K562 (cell line): ENCODE data around the gene PRR15. TPM values are rescaled to one million over a fixed set of nuclear protein-coding genes. Genes with fewer than 3 reads are reported as not detected.

Experiments used
- ATAC-seq: fragments of 200-7000 bp; cut with Tn5 transposase; 3 replicates; pipeline ENCODE4 v1.9.1; 2020; ENCODE audit warnings: moderate library complexity
- BruUV-seq: library from RNA; stranded (reverse); fragments of 400-500 nt; replicated peaks from 2 replicates; lab custom pipeline; 2021; lab: Mats Ljungman, UMichigan
- CTCF ChIA-PET: fragments of 300-600 bp; formaldehyde crosslinking; extraction: SDS; loops from one replicate; lab custom pipeline; 2021; ENCODE audit warnings: low intra/inter-chr PET ratio; lab: Yijun Ruan, JAX
- POLR2A ChIA-PET: fragments of 300-600, 350-650 bp; sonication (Branson Sonifier 250); formaldehyde crosslinking; extraction: SDS; loops from one replicate; lab custom pipeline; 2021; ENCODE audit warnings: antibody characterized with exemption, inconsistent platforms; lab: Yijun Ruan, JAX
- DNase-seq, 4 experiments: peaks; one replicate each; pipeline versions ENCODE4 v3.0.0 to v3.0.0-alpha.2; 2011 to 2018; ENCODE audit warnings: low spot score in 3 of 4, mixed read lengths in 3 of 4; ENCODE audit errors: extremely low read depth in 1 of 4
- FAIRE-seq: peaks from 2 replicates; lab custom pipeline; 2011; peaks lifted over from hg19 to GRCh38; lab: Jason Lieb, UNC
- H2AFZ ChIP-seq: 2 replicates; pipeline ENCODE4 v1.6.0; 2011; ENCODE audit warnings: low read depth, low read length, control low read depth, inconsistent platforms
- H3K27ac ChIP-seq: fragments of 200-600 bp; 3 replicates; pipeline ENCODE4 v1.8.0; 2011; ENCODE audit warnings: low read depth, mild to moderate bottlenecking, control low read depth, inconsistent platforms, low read length, moderate library complexity, mixed read lengths; ENCODE audit errors: extremely low read depth
- H3K27me3 ChIP-seq, 2 experiments: fragments of 300-600 bp in 1 of 2; 2 replicates in 1 of 2; 3 replicates in 1 of 2; pipeline versions ENCODE4 v1.6.0 to v1.8.0; 2011; ENCODE audit warnings: inconsistent platforms in 2 of 2, low read length in 2 of 2, mild to moderate bottlenecking in 1 of 2, mixed read lengths in 1 of 2, moderate library complexity in 1 of 2; ENCODE audit not compliant: control insufficient read depth in 2 of 2, insufficient read depth in 2 of 2
- H3K36me3 ChIP-seq: fragments of 300-600 bp; 3 replicates; pipeline ENCODE4 v1.8.0; 2011; ENCODE audit warnings: mild to moderate bottlenecking, low read length, inconsistent platforms; ENCODE audit not compliant: control insufficient read depth, insufficient read depth
- H3K4me1 ChIP-seq, 2 experiments: fragments of 200-600 bp in 1 of 2; replicated peaks in 1 of 2; 2 replicates in 1 of 2; 3 replicates in 1 of 2; pipeline versions ENCODE4 v1.5.1 to v1.8.0; 2011; ENCODE audit warnings: inconsistent platforms in 2 of 2, low read length in 2 of 2, mild to moderate bottlenecking in 1 of 2, mixed read lengths in 1 of 2, moderate library complexity in 1 of 2; ENCODE audit not compliant: control insufficient read depth in 2 of 2, insufficient read depth in 2 of 2
- H3K4me2 ChIP-seq: 2 replicates; pipeline ENCODE4 v1.6.1; 2011; ENCODE audit warnings: low read length, control low read depth, inconsistent platforms, mixed read lengths; ENCODE audit not compliant: insufficient read depth
- H3K4me3 ChIP-seq: fragments of 200-600 bp; sonication (generic), shearing (Covaris generic); 2 replicates; pipeline ENCODE4 v1.5.1; 2016; ENCODE audit warnings: control low read depth, inconsistent platforms
- H3K79me2 ChIP-seq: fragments of 200-600 bp; 3 replicates; pipeline ENCODE4 v1.8.0; 2011; ENCODE audit warnings: low read length, inconsistent platforms; ENCODE audit not compliant: control insufficient read depth, insufficient read depth
- H3K9ac ChIP-seq, 2 experiments: 2 replicates each; pipeline versions ENCODE4 v1.6.0 to v1.6.1; 2011; ENCODE audit warnings: low read depth in 2 of 2, low read length in 2 of 2, control low read depth in 1 of 2, inconsistent platforms in 1 of 2, mild to moderate bottlenecking in 1 of 2, mixed read lengths in 1 of 2; ENCODE audit not compliant: insufficient read depth in 1 of 2
- H3K9me1 ChIP-seq: one replicate; pipeline ENCODE4 v1.6.0; 2011; ENCODE audit warnings: inconsistent platforms, mild to moderate bottlenecking, low read length, moderate library complexity; ENCODE audit not compliant: control insufficient read depth, insufficient read depth
- H3K9me3 ChIP-seq: replicated peaks from 2 replicates; pipeline ENCODE4 v1.5.1; 2011; ENCODE audit warnings: low read depth, low read length, inconsistent platforms; ENCODE audit not compliant: control insufficient read depth, insufficient read depth
- H4K20me1 ChIP-seq: replicated peaks from 2 replicates; pipeline ENCODE4 v1.6.1; 2011; ENCODE audit warnings: low read length, inconsistent platforms, mixed read lengths; ENCODE audit not compliant: control insufficient read depth, insufficient read depth
- CEBPG ChIP-seq, 3 experiments: fragments of 200-800 bp in 1 of 3; sonication (Bioruptor generic) in 1 of 3; sonication (generic) in 1 of 3; formaldehyde crosslinking in 1 of 3; IDR thresholded peaks in 2 of 3; conservative IDR thresholded peaks in 1 of 3; 2 replicates each; pipeline versions ENCODE4 v1.6.1 to v1.8.0; 2016 to 2022; ENCODE audit warnings: missing compliant biosample characterization in 2 of 3, missing genetic modification characterization in 2 of 3, mild to moderate bottlenecking in 1 of 3, missing genetic modification reagents in 1 of 3
- DIDO1 ChIP-seq: fragments of 450-650 bp; IDR thresholded peaks from 2 replicates; pipeline ENCODE4 v1.6.1; 2016; ENCODE audit warnings: low read depth, missing biosample characterization, missing genetic modification characterization
- IRF9 ChIP-seq: fragments of 450-650 bp; IDR thresholded peaks from 2 replicates; pipeline ENCODE4 v1.6.1; 2016; ENCODE audit warnings: missing biosample characterization, missing genetic modification characterization
- KHSRP ChIP-seq: fragments of 450-650 bp; IDR thresholded peaks from 2 replicates; pipeline ENCODE4 v1.6.1; 2017
- KLF13 ChIP-seq: fragments of 450-650 bp; IDR thresholded peaks from 2 replicates; pipeline ENCODE4 v1.6.1; 2016; ENCODE audit warnings: missing genetic modification characterization, low read depth, mild to moderate bottlenecking, missing compliant biosample characterization, moderate library complexity, borderline replicate concordance
- MAFG ChIP-seq: fragments of 450-650 bp; conservative IDR thresholded peaks from 2 replicates; pipeline ENCODE4 v1.6.1; 2016; ENCODE audit warnings: missing genetic modification characterization, missing compliant biosample characterization
- MTA3 ChIP-seq: fragments of 450-650 bp; formaldehyde crosslinking; IDR thresholded peaks from 2 replicates; pipeline ENCODE4 v1.6.1; 2017; ENCODE audit warnings: mild to moderate bottlenecking, borderline replicate concordance
- NCOA4 ChIP-seq: fragments of 450-650 bp; IDR thresholded peaks from 2 replicates; pipeline ENCODE4 v1.6.1; 2018; ENCODE audit warnings: mild to moderate bottlenecking; ENCODE audit not compliant: partially characterized antibody
- PML ChIP-seq: IDR thresholded peaks from 2 replicates; pipeline ENCODE4 v1.6.1; 2012; ENCODE audit warnings: low read length, inconsistent platforms
- SP2 ChIP-seq: IDR thresholded peaks from 2 replicates; pipeline ENCODE4 v1.6.1; 2011; ENCODE audit warnings: mild to moderate bottlenecking, low read depth, low read length, moderate library complexity; ENCODE audit not compliant: poor library complexity, severe bottlenecking; ENCODE audit errors: extremely low read depth
- TCF3 ChIP-seq: sonication (generic); formaldehyde crosslinking; IDR thresholded peaks from 2 replicates; pipeline ENCODE4 v1.4.0; 2020; ENCODE audit warnings: mild to moderate bottlenecking, missing genetic modification reagents
- THRAP3 ChIP-seq: fragments of 450-650 bp; IDR thresholded peaks from 2 replicates; pipeline ENCODE4 v1.6.1; 2016; ENCODE audit warnings: mild to moderate bottlenecking, inconsistent platforms, borderline replicate concordance
- ZHX1 ChIP-seq: fragments of 150-350 bp; conservative IDR thresholded peaks from 2 replicates; pipeline ENCODE4 v1.6.1; 2014; ENCODE audit warnings: low read length
- ZNF134 ChIP-seq: fragments of 250-450 bp; sonication (Bioruptor Pico); conservative IDR thresholded peaks from 2 replicates; pipeline ENCODE4 v1.4.0; 2020
- ZNF586 ChIP-seq: fragments of 450-650 bp; formaldehyde crosslinking; conservative IDR thresholded peaks from 2 replicates; pipeline ENCODE4 v1.4.0; 2020; ENCODE audit warnings: mild to moderate bottlenecking, moderate library complexity
- WGBS: fragments of 100-300 bp; shearing (Covaris generic); methylation state at CpG from one replicate; pipeline ENCODE4 v1.1.6; 2016; ENCODE audit warnings: low coverage, mixed read lengths; ENCODE audit not compliant: insufficient coverage; ENCODE audit errors: missing lambda C conversion rate; 5-methylcytosine and 5-hydroxymethylcytosine counted together
- in situ Hi-C: fragments of 300-500 bp; cut with MboI; formaldehyde crosslinking; loops from 4 replicates; pipeline ENCODE4 v1.15.0; 2018; ENCODE audit warnings: inconsistent platforms, mixed read lengths
- intact Hi-C: fragments of 100-400 bp; cut with micrococcal nuclease; formaldehyde crosslinking; loops from 2 replicates; pipeline ENCODE4 v1.14.2; 2022
- polyA plus RNA-seq, 8 experiments: library from polyadenylated mRNA; depleted of rRNA in 4 of 8; stranded (reverse) in 5 of 8; unstranded in 3 of 8; fragments of >200 nt; fragmentation: Nextera tagmentation in 2 of 8; fragmentation: Illumina TruSeq in 1 of 8; extraction: Ambion mirVana in 2 of 8; extraction: Trizol in 1 of 8; gene quantifications; 2 replicates each; pipeline versions ENCODE4 v1.2.1 to v1.2.3, GENCODE V29; 2011 to 2014; ENCODE audit warnings: inconsistent platforms in 1 of 8, missing spikeins in 1 of 8
- total RNA-seq, 7 experiments: library from RNA; depleted of rRNA in 6 of 7; stranded (reverse); fragments of >200 nt in 6 of 7; fragmentation: Illumina TruSeq in 2 of 7; extraction: Trizol in 2 of 7; gene quantifications; 2 replicates each; pipeline versions ENCODE4 v1.2.1 to v1.2.3, GENCODE V29; 2011 to 2021; ENCODE audit warnings: low replicate concordance in 1 of 7

PRR15 gene
- total and polyA plus RNA-seq, 9 of the 15 experiments (the other 6 are each of a cell fraction or from before 2014, with no cell fraction given): not detected

GRCh38 chr7:29587195-29587808 lies 23.7 kb downstream of the PRR15 start:
- H2AFZ ChIP-seq: no peak overlapping the region
- no peaks in the 10 kb centered on the region for H4K20me1 ChIP-seq
- H3K9ac ChIP-seq: no peak overlapping the region
- ChIA-PET POLR2A (no interaction called here), CTCF (no interaction called here)
- intact Hi-C loops (no loop called here), in situ Hi-C loops (no loop called here)
- ATAC-seq: no peak
- FAIRE-seq: no peak
- H3K36me3 ChIP-seq: no peaks in the 10 kb centered on the region
- no peak overlapping the region for H3K4me2 ChIP-seq
- H3K4me3 ChIP-seq: no peak overlapping the region
- H3K4me1 ChIP-seq: no peaks in the 10 kb centered on the region
- BruUV-seq: no TSS peak
- H3K79me2 ChIP-seq: no peaks in the 10 kb centered on the region
- no peak overlapping the region for H3K27ac ChIP-seq
- no peaks in the 10 kb centered on the region for H3K9me1 ChIP-seq
- H3K27me3 ChIP-seq: no peaks in the 10 kb centered on the region
- no peak for DNase-seq
- TF ChIP-seq ZNF134 (CRISPR knock-in tag) (no peak), KHSRP (no peak), MAFG (tag) (no peak), CEBPG (CRISPR knock-in tag; IDR thresholded peaks at IDR 0.05) (no peak), CEBPG (tag; conservative IDR thresholded peaks at IDR 0.05 in 1 of 2, IDR thresholded peaks at IDR 0.05 in 1 of 2) (no peak), DIDO1 (tag) (no peak), ZHX1 (no peak), SP2 (no peak), ZNF586 (no peak), KLF13 (tag) (no peak), IRF9 (tag) (no peak), PML (no peak), THRAP3 (no peak), MTA3 (no peak), TCF3 (CRISPR knock-in tag) (no peak), NCOA4 (no peak)
- TF ChIP-seq, all 486 proteins: peak for 0
- WGBS: 0% methylated on average over 3 of the region's 3 CpGs
- H3K9me3 ChIP-seq: no peaks in the 10 kb centered on the region
